Measurements from ENCODE around the gene EN1. TPM values are rescaled to one million over a fixed set of nuclear protein-coding genes. Genes with fewer than 3 reads are reported as not detected.
A peak's percentile ranks its signal among the peaks of the same experiment; 100 is the strongest.

EN1 gene
- total and polyA plus RNA-seq, 2 experiments from 2014 or later = not detected

GRCh38 chr2:118838741-118839455 is 8.6 kb downstream of the EN1 start:
- peaks cover 100% of the 10 kb centered on the region for H3K27me3 ChIP-seq
- DNase-seq (ENCODE audit: low read depth in 1 of 2, low spot score in 1 of 2) = no peak
- H3K4me3 ChIP-seq = no peak overlapping the region
- TF ChIP-seq CTCF (IDR thresholded peaks at IDR 0.05; ENCODE audit: low read depth, low read length) = no peak
- peaks cover 9% of the 10 kb centered on the region for H3K4me1 ChIP-seq (ENCODE audit: low read depth)
- H3K27ac ChIP-seq = no peak overlapping the region
- no peaks in the 10 kb centered on the region for H3K9me3 ChIP-seq (ENCODE audit: low read depth)
- H3K36me3 ChIP-seq = no peaks in the 10 kb centered on the region

- Histone ChIP-seq H3K27ac (no peak overlapping the region), H3K27me3 (peaks cover 100% of the 10 kb centered on the region), H3K36me3 (no peaks in the 10 kb centered on the region), H3K4me1 (ENCODE audit: low read depth) (peaks cover 9% of the 10 kb centered on the region), H3K9me3 (ENCODE audit: low read depth) (no peaks in the 10 kb centered on the region), H3K4me3 (no peak overlapping the region)
- no peak for DNase-seq (ENCODE audit: low read depth in 1 of 2, low spot score in 1 of 2)
- no peak for TF ChIP-seq CTCF (IDR thresholded peaks at IDR 0.05; ENCODE audit: low read depth, low read length)
These were observed 9.8 kb downstream of the EN1 start for GRCh38 chr2:118837621-118838020.

- TF ChIP-seq CTCF (IDR thresholded peaks at IDR 0.05; ENCODE audit: low read depth, low read length) = no peak
- Histone ChIP-seq H3K36me3 (no peaks in the 10 kb centered on the region), H3K4me1 (ENCODE audit: low read depth) (peaks cover 9% of the 10 kb centered on the region), H3K27me3 (peaks cover 100% of the 10 kb centered on the region), H3K9me3 (ENCODE audit: low read depth) (no peaks in the 10 kb centered on the region), H3K4me3 (no peak overlapping the region), H3K27ac (no peak overlapping the region)
- DNase-seq (ENCODE audit: low read depth in 1 of 2, low spot score in 1 of 2) = no peak
These were observed 10.4 kb downstream of the EN1 start for GRCh38 chr2:118837067-118837466.

- Histone ChIP-seq H3K9me3 (ENCODE audit: low read depth) (no peaks in the 10 kb centered on the region), H3K4me1 (ENCODE audit: low read depth) (peaks cover 9% of the 10 kb centered on the region), H3K27ac (no peak overlapping the region), H3K27me3 (peaks cover 100% of the 10 kb centered on the region), H3K4me3 (peak overlapping the region; percentile 56), H3K36me3 (no peaks in the 10 kb centered on the region)
- no peak for TF ChIP-seq CTCF (IDR thresholded peaks at IDR 0.05; ENCODE audit: low read depth, low read length)
- no peak for DNase-seq (ENCODE audit: low read depth in 1 of 2, low spot score in 1 of 2)
These were observed 11.0 kb downstream of the EN1 start for GRCh38 chr2:118836411-118836930.

GRCh38 chr2:118835746-118836410 is 11.6 kb downstream of the EN1 start:
- no peak for TF ChIP-seq CTCF (IDR thresholded peaks at IDR 0.05; ENCODE audit: low read depth, low read length)
- no peak for DNase-seq (ENCODE audit: low read depth in 1 of 2, low spot score in 1 of 2)
- no peak overlapping the region for H3K27ac ChIP-seq
- H3K4me3 ChIP-seq = peak overlapping the region; percentile 56
- H3K27me3 ChIP-seq = peaks cover 100% of the 10 kb centered on the region
- H3K36me3 ChIP-seq = no peaks in the 10 kb centered on the region
- H3K4me1 ChIP-seq (ENCODE audit: low read depth) = peaks cover 9% of the 10 kb centered on the region
- H3K9me3 ChIP-seq (ENCODE audit: low read depth) = no peaks in the 10 kb centered on the region
